Measurements from ENCODE around the gene MAGI2. TPM values are rescaled to one million over a fixed set of nuclear protein-coding genes. Genes with fewer than 3 reads are reported as not detected.
"Not testable (repeated sequence)": the region's sequence is repeated elsewhere in the genome, so short reads cannot be mapped to it uniquely, and the experiment has no call there.

MAGI2 gene
- total and polyA plus RNA-seq, 2 experiments from 2014 or later = 3.5 to 4.1 TPM

GRCh38 chr7:78970440-78970916 lies 483.0 kb downstream of the MAGI2 start:
- no peaks in the 10 kb centered on the region for H3K27me3 ChIP-seq (replicated peaks; ENCODE audit: insufficient read depth)
- no peak overlapping the region for H3K27ac ChIP-seq
- in situ Hi-C loops (cut with MboI) = loop anchor here (25.0 kb wide), 1 partner anchor 1067 kb away; no protein-coding TSS in a partner anchor
- no peaks in the 10 kb centered on the region; the same call in 1 of the 2 replicates for H3K9me2 ChIP-seq (ENCODE audit: insufficient read depth)
- DNase-seq = peak; percentile 26
- no peak overlapping the region for H2AFZ ChIP-seq
- peaks cover 14% of the 10 kb centered on the region for H3K4me1 ChIP-seq (ENCODE audit: insufficient read depth)
- H4K20me1 ChIP-seq (ENCODE audit: insufficient read depth) = no peaks in the 10 kb centered on the region
- no peaks in the 10 kb centered on the region for H3K79me2 ChIP-seq (ENCODE audit: insufficient read depth)
- H3K9ac ChIP-seq = no peak overlapping the region
- peak overlapping the region; percentile 24 for H3K4me2 ChIP-seq (ENCODE audit: unreplicated experiment)
- H3K9me3 ChIP-seq (ENCODE audit: low read depth) = no peaks in the 10 kb centered on the region
- no peaks in the 10 kb centered on the region for H3F3A ChIP-seq (ENCODE audit: insufficient read depth)
- no peaks in the 10 kb centered on the region for H3K36me3 ChIP-seq (ENCODE audit: low read depth)
- no peak for TF ChIP-seq EZH2phosphoT487 (IDR thresholded peaks at IDR 0.05; ENCODE audit: insufficient read depth, low read depth)
- TF ChIP-seq EZH2 (IDR thresholded peaks at IDR 0.05; ENCODE audit: insufficient read depth, poor library complexity, severe bottlenecking) = no peak
- H3K4me3 ChIP-seq = no peak overlapping the region

GRCh38 chr7:78968951-78969350 lies 484.5 kb downstream of the MAGI2 start:
- H3K9ac ChIP-seq = no peak overlapping the region
- in situ Hi-C loops (cut with MboI) = loop anchor here (25.0 kb wide), 1 partner anchor 1068 kb away; no protein-coding TSS in a partner anchor
- H3K4me2 ChIP-seq (ENCODE audit: unreplicated experiment) = no peak overlapping the region
- H3K4me1 ChIP-seq (ENCODE audit: insufficient read depth) = peaks cover 14% of the 10 kb centered on the region
- WGBS, 2 experiments (ENCODE audit: low coverage in 1 of 2, low lambda C conversion rate in 2 of 2, missing lambda C conversion rate in 2 of 2) = 62 to 69% methylated on average over 11 of the region's 11 CpGs
- H3F3A ChIP-seq (ENCODE audit: insufficient read depth) = no peaks in the 10 kb centered on the region
- no peak overlapping the region for H3K4me3 ChIP-seq
- H3K79me2 ChIP-seq (ENCODE audit: insufficient read depth) = no peaks in the 10 kb centered on the region
- no peak for DNase-seq
- no peak overlapping the region for H2AFZ ChIP-seq
- no peaks in the 10 kb centered on the region for H3K36me3 ChIP-seq (ENCODE audit: low read depth)
- no peak for TF ChIP-seq EZH2 (IDR thresholded peaks at IDR 0.05; ENCODE audit: insufficient read depth, poor library complexity, severe bottlenecking)
- no peak for TF ChIP-seq EZH2phosphoT487 (IDR thresholded peaks at IDR 0.05; ENCODE audit: insufficient read depth, low read depth)
- no peak overlapping the region for H3K27ac ChIP-seq
- no peaks in the 10 kb centered on the region for H3K27me3 ChIP-seq (replicated peaks; ENCODE audit: insufficient read depth)
- no peaks in the 10 kb centered on the region for H4K20me1 ChIP-seq (ENCODE audit: insufficient read depth)
- no peaks in the 10 kb centered on the region; the same call in 1 of the 2 replicates for H3K9me2 ChIP-seq (ENCODE audit: insufficient read depth)
- no peaks in the 10 kb centered on the region for H3K9me3 ChIP-seq (ENCODE audit: low read depth)

- H3K27me3 ChIP-seq (replicated peaks; ENCODE audit: insufficient read depth); H3K4me2 ChIP-seq (ENCODE audit: unreplicated experiment); H3K4me3 ChIP-seq; H3F3A ChIP-seq (ENCODE audit: insufficient read depth); H4K20me1 ChIP-seq (ENCODE audit: insufficient read depth); H3K9me3 ChIP-seq (ENCODE audit: low read depth); H3K36me3 ChIP-seq (ENCODE audit: low read depth); H3K27ac ChIP-seq; H3K9ac ChIP-seq; H3K9me2 ChIP-seq (ENCODE audit: insufficient read depth); H3K79me2 ChIP-seq (ENCODE audit: insufficient read depth); H2AFZ ChIP-seq; DNase-seq: not testable (repeated sequence)
- in situ Hi-C loops (cut with MboI) = loop anchor here (25.0 kb wide), 1 partner anchor 1070 kb away; no protein-coding TSS in a partner anchor
- whole genome bisulfite sequencing, 2 experiments (ENCODE audit: low coverage in 1 of 2, low lambda C conversion rate in 2 of 2, missing lambda C conversion rate in 2 of 2) = 86 to 90% methylated on average over 2 of the region's 2 CpGs
- H3K4me1 ChIP-seq (ENCODE audit: insufficient read depth) = peaks cover 14% of the 10 kb centered on the region
Measured at GRCh38 chr7:78967561-78967960, 485.9 kb downstream of the MAGI2 start.

- Histone ChIP-seq H4K20me1 (ENCODE audit: insufficient read depth) (no peaks in the 10 kb centered on the region), H3K4me3 (no peak overlapping the region), H2AFZ (no peak overlapping the region), H3K4me2 (ENCODE audit: unreplicated experiment) (no peak overlapping the region), H3K79me2 (ENCODE audit: insufficient read depth) (no peaks in the 10 kb centered on the region), H3F3A (ENCODE audit: insufficient read depth) (no peaks in the 10 kb centered on the region), H3K36me3 (ENCODE audit: low read depth) (no peaks in the 10 kb centered on the region), H3K9me2 (ENCODE audit: insufficient read depth) (no peaks in the 10 kb centered on the region; the same call in 1 of the 2 replicates), H3K4me1 (ENCODE audit: insufficient read depth) (peaks cover 14% of the 10 kb centered on the region), H3K9ac (no peak overlapping the region), H3K27ac (no peak overlapping the region), H3K9me3 (ENCODE audit: low read depth) (no peaks in the 10 kb centered on the region), H3K27me3 (replicated peaks; ENCODE audit: insufficient read depth) (no peaks in the 10 kb centered on the region)
- in situ Hi-C loops (cut with MboI) = loop anchor here (25.0 kb wide), 1 partner anchor 1070 kb away; no protein-coding TSS in a partner anchor
- DNase-seq = no peak
- WGBS, 2 experiments (ENCODE audit: low coverage in 1 of 2, low lambda C conversion rate in 2 of 2, missing lambda C conversion rate in 2 of 2) = 88 to 94% methylated on average over 2 of the region's 2 CpGs
- no peak for TF ChIP-seq EZH2phosphoT487 (IDR thresholded peaks at IDR 0.05; ENCODE audit: insufficient read depth, low read depth)
- no peak for TF ChIP-seq EZH2 (IDR thresholded peaks at IDR 0.05; ENCODE audit: insufficient read depth, poor library complexity, severe bottlenecking)
Measured at GRCh38 chr7:78967046-78967445, 486.4 kb downstream of the MAGI2 start.

GRCh38 chr7:78959477-78959876 lies 494.0 kb downstream of the MAGI2 start:
- WGBS, 2 experiments (ENCODE audit: low coverage in 1 of 2, low lambda C conversion rate in 2 of 2, missing lambda C conversion rate in 2 of 2) = 62 to 68% methylated on average over 5 of the region's 5 CpGs
- TF ChIP-seq EZH2phosphoT487 (IDR thresholded peaks at IDR 0.05; ENCODE audit: insufficient read depth, low read depth) = 0 out of 2 replicates have a peak, but pooled peaks have one; percentile 26
- TF ChIP-seq EZH2 (IDR thresholded peaks at IDR 0.05; ENCODE audit: insufficient read depth, poor library complexity, severe bottlenecking) = no peak
- DNase-seq = peak; percentile 25

More at GRCh38 chr7:78959477-78959876, 494.0 kb downstream of the MAGI2 start:
- no peak overlapping the region for H2AFZ ChIP-seq
- H3K4me2 ChIP-seq (ENCODE audit: unreplicated experiment) = no peak overlapping the region
- H3F3A ChIP-seq (ENCODE audit: insufficient read depth) = no peaks in the 10 kb centered on the region
- H3K27me3 ChIP-seq (replicated peaks; ENCODE audit: insufficient read depth) = no peaks in the 10 kb centered on the region
- H3K9ac ChIP-seq = no peak overlapping the region
- H3K4me3 ChIP-seq = no peak overlapping the region
- H4K20me1 ChIP-seq (ENCODE audit: insufficient read depth) = no peaks in the 10 kb centered on the region
- in situ Hi-C loops (cut with MboI) = loop anchor here (25.0 kb wide), 1 partner anchor 1078 kb away; no protein-coding TSS in a partner anchor
- no peaks in the 10 kb centered on the region for H3K9me2 ChIP-seq (ENCODE audit: insufficient read depth)
- H3K79me2 ChIP-seq (ENCODE audit: insufficient read depth) = no peaks in the 10 kb centered on the region
- H3K4me1 ChIP-seq (ENCODE audit: insufficient read depth) = no peaks in the 10 kb centered on the region; the same call in 1 of the 2 replicates
- no peak overlapping the region for H3K27ac ChIP-seq
- no peaks in the 10 kb centered on the region for H3K36me3 ChIP-seq (ENCODE audit: low read depth)
- no peaks in the 10 kb centered on the region for H3K9me3 ChIP-seq (ENCODE audit: low read depth)
